IMR-90 (cell line): ENCODE measurements around the gene ADPRM. TPM values are rescaled to one million over a fixed set of nuclear protein-coding genes. Genes with fewer than 3 reads are reported as not detected.

Experiments used
- ATAC-seq: fragments of 200-7000 bp; cut with Tn5 transposase; 2 replicates; pipeline ENCODE4 v1.9.1; 2020; ENCODE audit warnings: low read depth, mild to moderate bottlenecking, moderate library complexity
- BruUV-seq: library from RNA; stranded (reverse); fragments of 400-500 nt; replicated peaks from 2 replicates; lab custom pipeline; 2021; lab: Mats Ljungman, UMichigan
- CTCF ChIA-PET: fragments of 300-600 bp; formaldehyde crosslinking; extraction: SDS; loops from one replicate; lab custom pipeline; 2021; ENCODE audit warnings: antibody characterized with exemption; lab: Yijun Ruan, JAX
- POLR2A ChIA-PET: fragments of 300-600 bp; sonication (Branson Sonifier 250); formaldehyde crosslinking; loops from one replicate; lab custom pipeline; 2022; ENCODE audit warnings: antibody characterized with exemption; ENCODE audit not compliant: unreplicated experiment; lab: Charles Lee
- DNase-seq: peaks from one replicate; pipeline ENCODE4 v3.0.0; 2013
- H2AFZ ChIP-seq: replicated peaks from 2 replicates; pipeline ENCODE3; 2013; ENCODE audit warnings: low read length, mild to moderate bottlenecking; ENCODE audit not compliant: poor library complexity
- H2AK5ac ChIP-seq: 2 replicates; pipeline ENCODE4 v1.6.1; 2013; ENCODE audit warnings: low read depth, low read length, inconsistent platforms
- H2AK9ac ChIP-seq: replicated peaks from 2 replicates; pipeline ENCODE3; 2013; ENCODE audit warnings: mild to moderate bottlenecking, low read depth, low read length, moderate library complexity; ENCODE audit not compliant: poor library complexity
- H2BK120ac ChIP-seq: 2 replicates; pipeline ENCODE4 v1.6.1; 2013; ENCODE audit warnings: low read depth, low read length, inconsistent platforms
- H2BK15ac ChIP-seq: 3 replicates; pipeline ENCODE4 v1.6.1; 2013; ENCODE audit warnings: low read depth, low read length, inconsistent platforms
- H2BK20ac ChIP-seq: 2 replicates; pipeline ENCODE4 v1.6.1; 2013; ENCODE audit warnings: low read depth, mild to moderate bottlenecking, inconsistent platforms, low read length, moderate library complexity
- H2BK5ac ChIP-seq: 2 replicates; pipeline ENCODE4 v1.6.1; 2013; ENCODE audit warnings: mild to moderate bottlenecking, low read depth, low read length, inconsistent platforms; ENCODE audit not compliant: poor library complexity, severe bottlenecking
- H3K14ac ChIP-seq: replicated peaks from 2 replicates; pipeline ENCODE4 v1.6.1; 2013; ENCODE audit warnings: low read depth, low read length, inconsistent platforms
- H3K18ac ChIP-seq: 2 replicates; pipeline ENCODE4 v1.6.1; 2013; ENCODE audit warnings: low read depth, low read length, control low read depth
- H3K23ac ChIP-seq: 2 replicates; pipeline ENCODE4 v1.6.1; 2013; ENCODE audit warnings: low read depth, low read length, inconsistent platforms
- H3K27ac ChIP-seq: 2 replicates; pipeline ENCODE4 v1.5.1; 2013; ENCODE audit warnings: mild to moderate bottlenecking, control low read depth, low read length; ENCODE audit not compliant: insufficient read depth
- H3K27me3 ChIP-seq: 2 replicates; pipeline ENCODE4 v1.6.1; 2013; ENCODE audit warnings: low read length; ENCODE audit not compliant: control insufficient read depth, insufficient read depth
- H3K36me3 ChIP-seq: 2 replicates; pipeline ENCODE4 v1.6.1; 2013; ENCODE audit warnings: low read length, mixed read lengths; ENCODE audit not compliant: control insufficient read depth, insufficient read depth
- H3K4ac ChIP-seq: 2 replicates; pipeline ENCODE4 v1.6.1; 2013; ENCODE audit warnings: low read depth, low read length, inconsistent platforms
- H3K4me1 ChIP-seq: 2 replicates; pipeline ENCODE4 v1.6.1; 2013; ENCODE audit warnings: low read length, mixed read lengths; ENCODE audit not compliant: control insufficient read depth, insufficient read depth
- H3K4me2 ChIP-seq: 2 replicates; pipeline ENCODE4 v1.6.1; 2013; ENCODE audit warnings: low read depth, mild to moderate bottlenecking, control low read depth, low read length, moderate library complexity
- H3K4me3 ChIP-seq: 2 replicates; pipeline ENCODE4 v1.5.1; 2013; ENCODE audit warnings: low read depth, mild to moderate bottlenecking, control low read depth, low read length, moderate library complexity; ENCODE audit not compliant: insufficient read depth
- H3K56ac ChIP-seq: 2 replicates; pipeline ENCODE4 v1.6.1; 2013; ENCODE audit warnings: low read length, inconsistent platforms; ENCODE audit not compliant: insufficient read depth; ENCODE audit errors: extremely low read depth
- H3K79me1 ChIP-seq, 2 experiments: 2 replicates each; pipeline ENCODE4 v1.6.1; 2013; ENCODE audit warnings: low read length in 2 of 2, inconsistent platforms in 1 of 2, low read depth in 1 of 2
- H3K9ac ChIP-seq: 2 replicates; pipeline ENCODE4 v1.6.1; 2013; ENCODE audit warnings: low read depth, low read length, control low read depth
- H3K9me1 ChIP-seq: 2 replicates; pipeline ENCODE4 v1.6.1; 2013; ENCODE audit warnings: low read length, inconsistent platforms; ENCODE audit not compliant: insufficient read depth
- H3K9me3 ChIP-seq: 2 replicates; pipeline ENCODE4 v1.6.1; 2013; ENCODE audit warnings: low read length; ENCODE audit not compliant: control insufficient read depth, insufficient read depth
- H4K20me1 ChIP-seq: 2 replicates; pipeline ENCODE4 v1.6.1; 2013; ENCODE audit warnings: low read length, inconsistent platforms; ENCODE audit not compliant: insufficient read depth
- H4K5ac ChIP-seq: 2 replicates; pipeline ENCODE4 v1.6.1; 2013; ENCODE audit warnings: mild to moderate bottlenecking, low read depth, low read length, control low read depth
- H4K8ac ChIP-seq, 2 experiments: 2 replicates each; pipeline ENCODE4 v1.6.1; 2013; ENCODE audit warnings: low read depth in 2 of 2, low read length in 2 of 2, control low read depth in 1 of 2, inconsistent platforms in 1 of 2
- H4K91ac ChIP-seq: 2 replicates; pipeline ENCODE4 v1.6.1; 2013; ENCODE audit warnings: low read depth, low read length, inconsistent platforms; ENCODE audit not compliant: insufficient read depth
- BHLHE40 ChIP-seq: fragments of 150-350 bp; IDR thresholded peaks from 2 replicates; pipeline ENCODE4 v1.6.1; 2016; ENCODE audit warnings: mild to moderate bottlenecking, low read depth, low read length
- CEBPB ChIP-seq: IDR thresholded peaks from 2 replicates; pipeline ENCODE4 v1.6.1; 2012; ENCODE audit warnings: low read depth, low read length, improper control_type of control experiment
- CHD1 ChIP-seq: IDR thresholded peaks from 2 replicates; pipeline ENCODE4 v1.6.1; 2012; ENCODE audit warnings: low read depth, low read length, improper control_type of control experiment
- FOS ChIP-seq: fragments of 150-350 bp; IDR thresholded peaks from 2 replicates; pipeline ENCODE4 v1.6.1; 2016; ENCODE audit warnings: low read depth, low read length
- MAFK ChIP-seq: IDR thresholded peaks from 2 replicates; pipeline ENCODE4 v1.6.1; 2012; ENCODE audit warnings: low read depth, low read length, improper control_type of control experiment
- MXI1 ChIP-seq: IDR thresholded peaks from 2 replicates; pipeline ENCODE4 v1.6.1; 2012; ENCODE audit warnings: low read depth, mild to moderate bottlenecking, low read length, moderate library complexity, borderline replicate concordance
- NFE2L2 ChIP-seq: fragments of 150-350 bp; IDR thresholded peaks from 2 replicates; pipeline ENCODE4 v1.6.1; 2016; ENCODE audit warnings: low read depth, mild to moderate bottlenecking, low read length
- POLR2A ChIP-seq: IDR thresholded peaks from 2 replicates; pipeline ENCODE4 v1.6.1; 2012; ENCODE audit warnings: mild to moderate bottlenecking, low read depth, low read length
- RFX5 ChIP-seq: IDR thresholded peaks from 2 replicates; pipeline ENCODE4 v1.8.0; 2012; ENCODE audit warnings: low read depth, mild to moderate bottlenecking, low read length, moderate library complexity
- SMC3 ChIP-seq: fragments of 150-350 bp; IDR thresholded peaks from 2 replicates; pipeline ENCODE4 v1.6.1; 2016; ENCODE audit warnings: low read depth, mild to moderate bottlenecking, antibody characterized with exemption, low read length, moderate library complexity
- WGBS, 2 experiments: methylation state at CpG; one replicate each; pipeline versions ENCODE4 v1.1.5 to v1.1.7; 2013; ENCODE audit warnings: missing lambda C conversion rate in 2 of 2; ENCODE audit not compliant: insufficient read length in 1 of 2; ENCODE audit errors: extremely low coverage in 2 of 2; 5-methylcytosine and 5-hydroxymethylcytosine counted together
- dilution Hi-C: fragments of 300-500 bp; cut with HindIII; formaldehyde crosslinking; loops from one replicate; pipeline ENCODE4 v1.14.3; 2018; ENCODE audit warnings: low sequenced_read_pairs; ENCODE audit not compliant: unreplicated experiment
- in situ Hi-C: fragments of 300-500 bp; cut with MboI; formaldehyde crosslinking; loops from 3 replicates; pipeline ENCODE4 v1.14.3; 2019; ENCODE audit warnings: low sequenced_read_pairs, inconsistent platforms, mixed read lengths
- intact Hi-C: fragments of 100-400 bp; cut with micrococcal nuclease; formaldehyde crosslinking; loops from 2 replicates; pipeline ENCODE4 v1.10.0; 2022
- polyA plus RNA-seq, 3 experiments: library from polyadenylated mRNA; depleted of rRNA; stranded (reverse); fragments of >200 nt; gene quantifications; 2 replicates each; pipeline ENCODE4 v1.2.3, GENCODE V29; 2012; ENCODE audit warnings: low replicate concordance in 1 of 3
- total RNA-seq: library from RNA; depleted of rRNA; stranded (reverse); fragments of >200 nt; gene quantifications from 2 replicates; pipeline ENCODE4 v1.2.3, GENCODE V29; 2012
- TF ChIP-seq, protein P1 (sequence below): conservative IDR thresholded peaks from 2 replicates; pipeline ENCODE4 v1.5.1; 2012; ENCODE audit warnings: mild to moderate bottlenecking, low read depth, low read length, improper control_type of control experiment
- TF ChIP-seq, protein P2 (sequence below): fragments of 150-350 bp; IDR thresholded peaks from 2 replicates; pipeline ENCODE4 v1.6.1; 2017; ENCODE audit warnings: mild to moderate bottlenecking, antibody characterized with exemption, low read length, low read depth
- TF ChIP-seq, protein P3 (sequence below): fragments of 150-350 bp; IDR thresholded peaks from 2 replicates; pipeline ENCODE4 v1.6.1; 2016; ENCODE audit warnings: low read depth, mild to moderate bottlenecking, low read length, moderate library complexity, borderline replicate concordance

The ADPRM gene
- total and polyA plus RNA-seq, 2 of the 4 experiments (the other 2 are of a cell fraction) = 7.4 to 12.2 TPM

DNA sequence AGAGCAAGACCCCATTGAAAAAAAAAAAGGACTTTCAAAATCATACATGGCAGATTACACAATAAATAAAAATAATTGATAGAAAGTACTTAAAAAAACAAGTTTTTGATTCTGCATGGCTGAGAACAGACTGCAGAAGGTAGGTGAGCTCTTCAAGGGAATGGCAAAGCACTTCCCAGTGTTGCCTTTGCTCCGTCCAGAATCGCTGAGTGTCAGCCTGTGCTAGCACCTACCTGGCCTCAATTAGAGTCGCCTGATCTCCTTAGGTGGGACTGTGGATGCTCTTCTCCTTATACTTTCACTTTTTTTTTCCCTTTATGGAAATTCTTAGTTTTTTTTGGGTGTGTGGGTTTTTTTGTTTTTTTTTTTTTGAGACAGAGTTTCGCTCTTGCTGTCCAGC is 38.4 kb downstream of the ADPRM start:
- no TSS peak for BruUV-seq
- no CpG with 5 or more reads among the region's 4 CpGs for WGBS, 2 experiments

More for the DNA sequence above, 38.4 kb downstream of the ADPRM start:
- Histone ChIP-seq H3K36me3 (no peaks in the 10 kb centered on the region), H2BK120ac (no peak overlapping the region), H4K91ac (no peak overlapping the region), H2BK20ac (no peak overlapping the region), H3K56ac (no peak overlapping the region), H2BK5ac (no peak overlapping the region), H3K4me2 (no peak overlapping the region), H4K5ac (no peak overlapping the region), H3K9me1 (no peaks in the 10 kb centered on the region), H3K4me1 (no peaks in the 10 kb centered on the region; the same call in 1 of the 2 replicates), H3K27me3 (peaks cover 7% of the 10 kb centered on the region), H2AK5ac (no peak overlapping the region), H4K8ac (no peak overlapping the region), H3K18ac (no peak overlapping the region), H2BK15ac (no peak overlapping the region), H3K9ac (no peak overlapping the region), H3K4me3 (no peak overlapping the region), H3K23ac (no peak overlapping the region), H3K4ac (no peak overlapping the region), H3K79me1 (no peaks in the 10 kb centered on the region), H2AK9ac (no peak overlapping the region), H3K14ac (no peak overlapping the region), H4K20me1 (no peaks in the 10 kb centered on the region), H3K27ac (no peak overlapping the region), H2AFZ (no peak overlapping the region), H3K9me3 (no peaks in the 10 kb centered on the region)
- no peak for ATAC-seq
- dilution Hi-C loops = no loop called here
- no peak for DNase-seq
- ChIA-PET POLR2A (no interaction called here), CTCF (interaction anchor here (0.7 to 2.6 kb wide), 4 partner anchors 36 to 997 kb away, joined by 3 to 16 read pairs (median 4); no protein-coding TSS in a partner anchor)
- TF ChIP-seq MXI1 (no peak), CHD1 (no peak), POLR2A (no peak), BHLHE40 (no peak), MAFK (no peak), RFX5 (no peak), CEBPB (no peak), FOS (no peak), SMC3 (no peak), NFE2L2 (no peak)
- TF ChIP-seq, protein P1, sequence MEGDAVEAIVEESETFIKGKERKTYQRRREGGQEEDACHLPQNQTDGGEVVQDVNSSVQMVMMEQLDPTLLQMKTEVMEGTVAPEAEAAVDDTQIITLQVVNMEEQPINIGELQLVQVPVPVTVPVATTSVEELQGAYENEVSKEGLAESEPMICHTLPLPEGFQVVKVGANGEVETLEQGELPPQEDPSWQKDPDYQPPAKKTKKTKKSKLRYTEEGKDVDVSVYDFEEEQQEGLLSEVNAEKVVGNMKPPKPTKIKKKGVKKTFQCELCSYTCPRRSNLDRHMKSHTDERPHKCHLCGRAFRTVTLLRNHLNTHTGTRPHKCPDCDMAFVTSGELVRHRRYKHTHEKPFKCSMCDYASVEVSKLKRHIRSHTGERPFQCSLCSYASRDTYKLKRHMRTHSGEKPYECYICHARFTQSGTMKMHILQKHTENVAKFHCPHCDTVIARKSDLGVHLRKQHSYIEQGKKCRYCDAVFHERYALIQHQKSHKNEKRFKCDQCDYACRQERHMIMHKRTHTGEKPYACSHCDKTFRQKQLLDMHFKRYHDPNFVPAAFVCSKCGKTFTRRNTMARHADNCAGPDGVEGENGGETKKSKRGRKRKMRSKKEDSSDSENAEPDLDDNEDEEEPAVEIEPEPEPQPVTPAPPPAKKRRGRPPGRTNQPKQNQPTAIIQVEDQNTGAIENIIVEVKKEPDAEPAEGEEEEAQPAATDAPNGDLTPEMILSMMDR = no peak
- TF ChIP-seq, protein P2, sequence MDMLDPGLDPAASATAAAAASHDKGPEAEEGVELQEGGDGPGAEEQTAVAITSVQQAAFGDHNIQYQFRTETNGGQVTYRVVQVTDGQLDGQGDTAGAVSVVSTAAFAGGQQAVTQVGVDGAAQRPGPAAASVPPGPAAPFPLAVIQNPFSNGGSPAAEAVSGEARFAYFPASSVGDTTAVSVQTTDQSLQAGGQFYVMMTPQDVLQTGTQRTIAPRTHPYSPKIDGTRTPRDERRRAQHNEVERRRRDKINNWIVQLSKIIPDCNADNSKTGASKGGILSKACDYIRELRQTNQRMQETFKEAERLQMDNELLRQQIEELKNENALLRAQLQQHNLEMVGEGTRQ = no peak
- TF ChIP-seq, protein P3, sequence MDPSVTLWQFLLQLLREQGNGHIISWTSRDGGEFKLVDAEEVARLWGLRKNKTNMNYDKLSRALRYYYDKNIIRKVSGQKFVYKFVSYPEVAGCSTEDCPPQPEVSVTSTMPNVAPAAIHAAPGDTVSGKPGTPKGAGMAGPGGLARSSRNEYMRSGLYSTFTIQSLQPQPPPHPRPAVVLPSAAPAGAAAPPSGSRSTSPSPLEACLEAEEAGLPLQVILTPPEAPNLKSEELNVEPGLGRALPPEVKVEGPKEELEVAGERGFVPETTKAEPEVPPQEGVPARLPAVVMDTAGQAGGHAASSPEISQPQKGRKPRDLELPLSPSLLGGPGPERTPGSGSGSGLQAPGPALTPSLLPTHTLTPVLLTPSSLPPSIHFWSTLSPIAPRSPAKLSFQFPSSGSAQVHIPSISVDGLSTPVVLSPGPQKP = no peak
- in situ Hi-C loops = loop anchor here (5.0 to 10.0 kb wide), 3 partner anchors 91 to 1259 kb away; partner anchors contain the start of gene ZNF18
- intact Hi-C loops = loop anchor here (2.0 kb wide), 1 partner anchor 89 kb away; no protein-coding TSS in a partner anchor
